ENCODE data around the gene PTCH1.

The PTCH1 gene

GRCh38 chr9:95411054-95411892, 105.5 kb downstream of the PTCH1 start:
- Histone ChIP-seq H3K9me3 (replicated peaks; ENCODE audit: insufficient read depth, low read length) (no peaks in the 10 kb centered on the region), H3F3A (ENCODE audit: insufficient read depth, low read length) (no peaks in the 10 kb centered on the region), H3K36me3 (replicated peaks; ENCODE audit: insufficient read depth, low read length) (no peaks in the 10 kb centered on the region), H3K4me2 (ENCODE audit: low read depth, low read length) (no peak overlapping the region), H3K27me3 (replicated peaks; ENCODE audit: insufficient read depth, low read length) (no peaks in the 10 kb centered on the region), H3K9me2 (replicated peaks; ENCODE audit: insufficient read depth, low read length) (no peaks in the 10 kb centered on the region), H3K4me3 (ENCODE audit: low read length) (no peak overlapping the region), H3K9ac (ENCODE audit: low read length) (no peak overlapping the region), H3K79me2 (ENCODE audit: low read length) (no peaks in the 10 kb centered on the region), H2AFZ (ENCODE audit: low read length) (no peak overlapping the region), H3K27ac (ENCODE audit: low read length) (no peak overlapping the region), H4K20me1 (ENCODE audit: insufficient read depth, low read length) (no peaks in the 10 kb centered on the region), H3K4me1 (ENCODE audit: low read length) (no peaks in the 10 kb centered on the region)
- TF ChIP-seq EZH2 (optimal IDR thresholded peaks at IDR 0.05; ENCODE audit: low read depth, low read length) (no peak), EZH2phosphoT487 (IDR thresholded peaks at IDR 0.05; ENCODE audit: low read length) (no peak), CTCF (IDR thresholded peaks at IDR 0.05; ENCODE audit: low read length) (no peak)
- DNase-seq, result no peak

GRCh38 chr9:95409650-95410426, 106.9 kb downstream of the PTCH1 start:
- no peaks in the 10 kb centered on the region for H3K27me3 ChIP-seq (replicated peaks; ENCODE audit: insufficient read depth, low read length)
- no peak overlapping the region for H2AFZ ChIP-seq (ENCODE audit: low read length)
- no peaks in the 10 kb centered on the region for H3F3A ChIP-seq (ENCODE audit: insufficient read depth, low read length)
- TF ChIP-seq CTCF (IDR thresholded peaks at IDR 0.05; ENCODE audit: low read length) (no peak), EZH2 (optimal IDR thresholded peaks at IDR 0.05; ENCODE audit: low read depth, low read length) (no peak), EZH2phosphoT487 (IDR thresholded peaks at IDR 0.05; ENCODE audit: low read length) (no peak)
- no peak overlapping the region for H3K4me2 ChIP-seq (ENCODE audit: low read depth, low read length)
- H3K4me1 ChIP-seq (ENCODE audit: low read length), result no peaks in the 10 kb centered on the region
- no peaks in the 10 kb centered on the region for H3K9me2 ChIP-seq (replicated peaks; ENCODE audit: insufficient read depth, low read length)
- H3K27ac ChIP-seq (ENCODE audit: low read length), result no peak overlapping the region
- DNase-seq, result no peak
- no peak overlapping the region for H3K4me3 ChIP-seq (ENCODE audit: low read length)
- H3K9me3 ChIP-seq (replicated peaks; ENCODE audit: insufficient read depth, low read length), result no peaks in the 10 kb centered on the region
- H3K79me2 ChIP-seq (ENCODE audit: low read length), result no peaks in the 10 kb centered on the region
- H4K20me1 ChIP-seq (ENCODE audit: insufficient read depth, low read length), result no peaks in the 10 kb centered on the region
- H3K36me3 ChIP-seq (replicated peaks; ENCODE audit: insufficient read depth, low read length), result no peaks in the 10 kb centered on the region
- H3K9ac ChIP-seq (ENCODE audit: low read length), result no peak overlapping the region

- Histone ChIP-seq H3K4me1 (ENCODE audit: low read length) (no peaks in the 10 kb centered on the region), H3K4me2 (ENCODE audit: low read depth, low read length) (no peak overlapping the region), H3K9me3 (replicated peaks; ENCODE audit: insufficient read depth, low read length) (no peaks in the 10 kb centered on the region), H3K79me2 (ENCODE audit: low read length) (no peaks in the 10 kb centered on the region), H2AFZ (ENCODE audit: low read length) (no peak overlapping the region), H3K36me3 (replicated peaks; ENCODE audit: insufficient read depth, low read length) (no peaks in the 10 kb centered on the region), H3K9me2 (replicated peaks; ENCODE audit: insufficient read depth, low read length) (no peaks in the 10 kb centered on the region), H4K20me1 (ENCODE audit: insufficient read depth, low read length) (no peaks in the 10 kb centered on the region), H3K27me3 (replicated peaks; ENCODE audit: insufficient read depth, low read length) (no peaks in the 10 kb centered on the region), H3K4me3 (ENCODE audit: low read length) (no peak overlapping the region), H3K27ac (ENCODE audit: low read length) (no peak overlapping the region), H3K9ac (ENCODE audit: low read length) (no peak overlapping the region), H3F3A (ENCODE audit: insufficient read depth, low read length) (no peaks in the 10 kb centered on the region)
- no peak for DNase-seq
- TF ChIP-seq EZH2phosphoT487 (IDR thresholded peaks at IDR 0.05; ENCODE audit: low read length), result no peak
- no peak for TF ChIP-seq EZH2 (optimal IDR thresholded peaks at IDR 0.05; ENCODE audit: low read depth, low read length)
- no peak for TF ChIP-seq CTCF (IDR thresholded peaks at IDR 0.05; ENCODE audit: low read length)
Measured at GRCh38 chr9:95407524-95407923, 109.2 kb downstream of the PTCH1 start.
